HL-60/S4 treated with retinoic acid at 250 ng/mL for 4 days and 3 days (cell line): ENCODE measurements around the gene PPFIA4.

Experiments
- in situ Hi-C: fragments of 300-500 bp; cut with MboI; formaldehyde crosslinking; loops from 2 replicates; pipeline ENCODE4 v1.7.0; 2022; ENCODE audit warnings: low sequenced_read_pairs

PPFIA4 gene

DNA sequence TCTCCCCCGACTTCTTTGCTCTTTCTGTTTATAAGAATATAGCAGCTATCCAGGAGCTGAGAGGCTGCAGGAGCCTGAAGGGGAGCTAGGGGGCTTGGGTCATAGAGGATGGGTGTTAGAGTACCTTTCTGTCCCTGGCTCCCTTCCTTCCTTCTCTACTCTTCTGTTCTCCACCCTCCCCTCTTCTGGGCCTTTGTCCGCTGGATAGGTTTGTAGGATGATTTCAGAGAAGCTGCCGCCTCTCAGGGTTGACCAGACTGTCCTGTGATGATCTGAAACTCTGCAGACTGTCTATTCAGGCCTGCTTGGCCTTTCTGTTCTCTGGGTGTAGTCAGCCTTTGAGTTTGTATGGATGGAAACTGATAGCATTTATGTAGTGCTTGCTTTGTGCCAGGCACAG, 26.3 kb downstream of the PPFIA4 start:
- in situ Hi-C loops = no loop called here

DNA sequence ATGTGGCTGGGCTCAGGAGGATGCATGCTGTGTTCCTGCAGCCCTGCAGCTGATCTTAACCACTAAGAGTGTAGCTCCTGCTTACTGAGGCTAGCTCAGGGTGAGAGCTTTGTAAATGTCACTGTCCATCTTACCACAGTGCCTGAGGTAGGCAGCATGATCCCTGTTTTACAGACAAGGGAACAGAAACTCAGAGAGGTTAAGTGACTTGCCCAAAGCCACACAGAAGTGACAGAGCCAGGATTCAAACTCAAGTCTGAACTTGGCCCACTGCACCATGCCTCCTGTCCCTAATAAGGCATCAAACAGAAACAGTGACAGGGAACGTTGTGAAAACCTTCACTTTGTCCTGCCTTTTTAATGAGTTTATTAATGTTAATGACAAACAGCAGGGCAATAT, 27.9 kb downstream of the PPFIA4 start:
- in situ Hi-C loops = no loop called here

GRCh38 chr1:203054642-203055041, 28.4 kb downstream of the PPFIA4 start:
- in situ Hi-C loops = no loop called here

- in situ Hi-C loops = no loop called here
Observed at GRCh38 chr1:203055161-203055799, 29.0 kb downstream of the PPFIA4 start.

DNA sequence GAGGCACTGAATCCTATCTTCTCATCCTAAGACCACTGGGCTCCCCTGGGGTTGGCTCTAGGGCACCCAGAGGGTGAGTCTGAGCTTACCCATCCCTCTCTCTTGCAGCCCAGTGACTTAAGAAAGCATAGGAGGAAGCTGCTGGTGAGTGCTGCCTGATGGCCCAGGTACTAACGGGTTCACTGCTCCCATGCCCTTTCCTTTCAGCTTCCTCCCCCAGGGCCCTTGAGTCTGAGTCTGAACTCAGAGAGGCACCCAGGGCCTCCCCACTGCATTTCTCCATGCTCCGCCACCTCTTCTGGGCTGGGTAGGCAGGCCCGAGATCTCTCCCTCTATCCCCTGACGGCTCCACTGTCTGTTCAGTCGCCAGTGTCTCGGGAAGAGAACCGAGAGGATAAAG, 29.7 kb downstream of the PPFIA4 start:
- in situ Hi-C loops = no loop called here

- in situ Hi-C loops = no loop called here
Observed at GRCh38 chr1:203056516-203056915, 30.2 kb downstream of the PPFIA4 start.

GRCh38 chr1:203057911-203058675, 31.8 kb downstream of the PPFIA4 start:
- in situ Hi-C loops = no loop called here

DNA sequence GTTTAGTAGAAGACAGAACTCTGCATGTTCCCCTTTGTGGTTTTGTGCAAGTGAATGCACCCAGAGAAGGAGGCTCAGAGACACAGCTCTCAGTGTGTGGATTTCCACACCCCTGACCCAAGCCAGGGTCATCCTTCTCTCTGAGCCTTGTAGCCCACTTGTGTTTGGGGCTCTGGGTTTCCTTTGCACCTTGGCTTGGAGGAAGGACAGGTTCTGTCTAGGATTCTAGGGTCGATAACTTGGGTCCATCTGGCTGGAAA, 32.3 kb downstream of the PPFIA4 start:
- in situ Hi-C loops = no loop called here

GRCh38 chr1:203059485-203059884, 33.2 kb downstream of the PPFIA4 start:
- in situ Hi-C loops = no loop called here

DNA sequence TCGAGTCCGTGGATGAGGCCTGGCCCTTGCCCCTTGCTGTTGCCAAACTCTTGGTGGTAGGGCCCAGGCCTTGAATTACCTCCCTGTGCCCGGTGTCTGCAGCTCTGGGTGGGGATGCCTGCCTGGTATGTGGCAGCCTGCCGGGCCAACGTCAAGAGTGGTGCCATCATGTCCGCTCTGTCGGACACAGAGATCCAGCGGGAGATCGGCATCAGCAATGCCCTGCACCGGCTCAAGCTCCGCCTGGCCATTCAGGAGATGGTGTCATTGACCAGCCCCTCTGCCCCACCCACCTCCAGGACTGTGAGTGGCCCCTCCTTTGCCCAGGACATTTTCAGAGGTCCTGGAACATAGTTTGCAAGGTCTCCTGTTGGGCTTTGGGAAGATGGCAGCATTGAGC, 33.8 kb downstream of the PPFIA4 start:
- in situ Hi-C loops = no loop called here

GRCh38 chr1:203063287-203063686, 37.0 kb downstream of the PPFIA4 start:
- in situ Hi-C loops = no loop called here

DNA sequence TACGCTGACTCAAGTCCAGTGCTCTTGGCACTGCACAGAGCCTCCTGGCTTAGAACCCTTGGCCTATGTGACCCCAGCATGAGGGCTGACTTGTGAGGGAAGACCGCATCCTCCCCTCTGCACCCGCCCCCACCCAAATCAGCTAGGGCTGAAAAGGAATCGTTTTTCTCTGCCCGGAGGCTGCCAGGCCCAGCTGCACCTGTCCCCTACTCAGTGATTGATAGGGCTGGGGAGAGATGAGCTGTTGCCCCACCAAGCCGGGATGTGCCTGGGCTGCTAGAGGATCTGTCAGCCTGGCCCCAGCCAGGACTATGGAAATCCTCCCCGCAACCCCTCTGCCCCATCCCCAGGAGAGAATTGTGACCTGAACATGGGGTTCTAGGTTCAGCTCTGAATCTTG, 38.9 kb downstream of the PPFIA4 start:
- in situ Hi-C loops = no loop called here

GRCh38 chr1:203065986-203066385, 39.7 kb downstream of the PPFIA4 start:
- in situ Hi-C loops = no loop called here

- in situ Hi-C loops = no loop called here
Observed at GRCh38 chr1:203066965-203067364, 40.7 kb downstream of the PPFIA4 start.

GRCh38 chr1:203069030-203069747, 42.9 kb downstream of the PPFIA4 start:
- in situ Hi-C loops = no loop called here

DNA sequence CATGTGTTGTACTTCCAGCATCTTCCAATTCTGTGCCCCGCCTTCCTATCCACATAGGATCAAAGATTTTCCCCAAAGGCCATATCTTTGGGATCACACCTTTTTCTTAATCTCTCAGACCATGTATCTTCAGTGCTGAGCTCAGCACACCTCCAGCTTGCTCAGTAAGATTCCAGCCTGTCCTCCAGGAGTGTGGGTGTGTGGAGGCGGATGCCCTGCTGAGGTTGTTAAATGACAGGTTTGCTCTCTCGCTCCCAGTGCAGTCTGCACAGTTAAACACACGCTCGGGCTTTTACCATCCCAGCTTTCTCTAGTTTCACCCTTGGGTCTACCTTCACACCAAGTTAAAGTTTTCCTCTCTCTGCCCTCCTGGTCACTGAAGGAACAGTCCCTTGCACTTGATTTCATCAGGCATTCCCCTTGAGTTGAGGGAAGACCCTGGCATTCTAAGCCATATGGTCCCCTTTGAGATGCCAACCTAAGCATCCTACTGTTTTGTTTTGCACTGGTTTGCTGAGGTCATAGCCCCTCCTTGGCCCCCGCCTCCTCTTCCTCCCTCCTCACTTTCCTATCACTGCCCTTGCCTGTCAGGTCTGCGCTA, 45.8 kb downstream of the PPFIA4 start:
- in situ Hi-C loops = no loop called here

DNA sequence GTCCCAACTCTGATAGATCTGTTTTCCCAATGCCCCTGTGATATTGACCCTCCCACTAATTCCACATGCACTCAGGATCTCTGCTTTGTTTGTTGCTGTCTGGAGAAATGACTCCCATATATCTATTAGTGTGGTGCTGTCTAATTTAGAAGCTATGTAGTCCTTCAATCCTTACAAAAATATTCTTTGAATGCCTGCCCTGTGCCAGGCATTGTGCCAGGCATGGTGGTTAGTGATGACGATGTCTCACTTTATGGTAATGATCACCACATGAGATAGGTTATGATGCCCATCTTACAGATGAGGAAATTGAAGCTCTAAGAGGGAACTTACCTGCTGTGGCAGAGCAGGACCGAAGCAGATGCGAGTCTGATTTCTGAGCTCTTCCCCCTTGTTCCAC, 46.6 kb downstream of the PPFIA4 start:
- in situ Hi-C loops = no loop called here

DNA sequence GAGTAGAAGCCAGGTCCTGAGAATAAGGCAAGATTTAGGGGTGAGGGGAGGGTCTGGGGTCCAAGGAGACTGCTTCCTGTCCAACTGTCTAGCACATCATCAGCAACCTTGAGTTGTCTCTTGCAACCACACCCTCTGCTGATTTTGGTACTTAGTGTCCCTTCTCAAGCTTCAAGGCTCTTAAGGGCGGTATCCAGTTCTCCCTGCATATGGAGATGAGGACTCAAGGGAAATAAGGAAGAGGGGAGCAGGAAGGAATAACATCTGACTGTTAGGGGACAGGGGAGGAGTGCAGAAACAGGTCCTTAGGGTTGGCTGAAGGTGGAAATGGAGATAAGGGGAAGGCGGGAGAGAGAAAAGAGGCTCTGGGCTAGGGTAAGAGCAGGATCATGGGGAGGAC, 47.2 kb downstream of the PPFIA4 start:
- in situ Hi-C loops = no loop called here

- in situ Hi-C loops = no loop called here
Observed at GRCh38 chr1:203074610-203075009, 48.3 kb downstream of the PPFIA4 start.

DNA sequence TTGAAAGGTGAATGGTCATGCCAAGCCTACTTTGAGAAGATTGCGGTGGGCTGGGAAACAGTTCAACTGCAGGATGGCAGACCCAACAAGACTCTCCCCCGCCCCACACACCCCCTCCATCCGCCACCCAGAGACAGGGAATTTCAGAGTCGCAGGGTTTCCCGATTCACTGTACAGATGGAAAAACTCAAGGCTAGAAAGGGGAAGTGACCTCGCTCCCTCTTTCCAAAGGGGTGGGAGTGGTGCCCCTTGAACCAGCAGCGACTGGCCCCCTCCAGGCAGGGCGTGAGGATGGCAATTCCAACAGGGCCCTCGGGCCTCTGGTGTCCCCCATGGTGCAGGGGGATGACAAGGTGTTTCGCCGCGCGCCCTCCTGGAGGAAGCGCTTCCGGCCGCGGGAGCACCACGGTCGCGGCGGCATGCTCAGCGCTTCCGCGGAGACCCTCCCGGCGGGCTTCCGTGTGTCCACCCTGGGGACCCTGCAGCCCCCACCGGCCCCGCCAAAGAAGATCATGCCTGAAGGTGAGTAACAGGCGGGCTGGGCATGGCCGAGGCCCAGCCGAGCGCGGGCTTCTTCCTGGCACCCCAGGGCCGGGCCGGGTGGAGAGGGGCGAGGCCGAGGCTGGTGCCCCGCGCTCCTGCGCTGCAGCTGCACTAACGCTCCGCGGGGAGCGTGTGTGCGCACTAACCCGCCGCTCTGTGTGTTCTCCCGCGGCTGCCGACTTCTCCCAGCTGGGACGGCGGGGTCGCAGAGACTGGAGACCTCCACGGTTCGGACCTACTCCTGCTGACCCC, 49.1 kb downstream of the PPFIA4 start:
- in situ Hi-C loops = no loop called here

DNA sequence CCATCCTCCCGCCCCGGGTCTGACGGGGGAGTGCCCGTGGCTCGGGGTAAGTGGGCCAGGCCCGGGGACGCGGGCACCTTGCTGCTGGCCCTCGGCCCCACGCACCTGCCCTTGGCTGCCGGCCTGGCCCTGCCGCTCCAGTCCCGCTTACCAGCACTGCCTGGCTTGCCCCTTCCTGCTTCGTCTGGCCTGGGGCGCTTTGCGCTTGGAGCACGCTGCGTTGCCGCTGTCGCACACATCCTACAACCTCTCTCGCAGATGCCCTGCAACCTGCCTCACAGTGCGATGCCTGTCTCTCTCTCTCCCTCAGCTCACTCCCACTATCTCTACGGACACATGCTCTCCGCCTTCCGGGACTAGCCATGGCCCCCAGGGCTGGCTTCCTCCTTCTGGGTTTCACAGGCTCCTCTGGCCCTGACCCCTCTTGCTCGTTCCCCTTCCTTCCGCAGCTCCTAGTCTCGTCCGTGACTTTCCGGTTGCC, 49.8 kb downstream of the PPFIA4 start:
- in situ Hi-C loops = no loop called here
